ENCODE measurements around the gene HCFC1.

HCFC1 gene

DNA sequence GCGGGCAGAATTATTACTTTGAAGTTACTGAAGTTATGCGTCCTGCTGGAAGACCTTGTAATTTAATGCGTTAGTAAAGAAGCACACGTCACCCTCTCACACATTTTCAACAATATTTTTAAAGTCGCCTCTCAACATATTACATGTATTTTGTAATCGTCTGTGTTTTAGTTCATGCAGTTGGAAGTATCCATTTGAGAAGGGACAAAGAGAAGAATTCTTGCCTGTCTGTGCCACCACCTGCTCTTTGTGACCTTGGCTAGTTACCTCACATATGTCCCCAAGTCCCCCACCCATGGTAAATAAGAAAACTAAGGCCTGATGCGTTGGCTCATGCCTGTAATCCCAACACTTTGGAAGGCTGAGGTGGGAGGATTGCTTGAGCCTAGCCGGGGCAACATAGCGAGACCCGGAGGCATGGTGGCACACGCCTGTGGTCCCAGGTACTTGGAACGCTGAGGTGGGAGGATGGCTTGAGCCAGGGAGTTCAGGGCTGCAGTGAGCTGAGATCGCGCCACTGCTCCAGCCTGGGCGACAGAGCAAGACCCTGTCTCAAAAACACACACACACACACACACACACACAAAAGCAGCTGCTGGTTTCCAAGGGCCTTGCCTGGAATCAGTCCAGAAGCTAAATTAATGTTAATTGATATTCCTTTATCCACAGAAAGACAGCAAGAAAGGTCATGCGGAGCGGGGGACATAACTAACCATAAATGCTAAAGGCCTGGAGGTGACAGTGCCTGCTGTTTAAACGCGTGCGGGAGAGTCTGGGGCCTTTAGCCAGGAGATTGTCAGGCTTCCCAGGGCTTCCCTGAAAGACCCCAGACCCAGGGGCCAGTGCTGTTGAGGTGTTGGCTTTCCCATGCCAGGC lies 1.7 kb upstream of the HCFC1 start:
- DNase-seq = peak; percentile 85

DNA sequence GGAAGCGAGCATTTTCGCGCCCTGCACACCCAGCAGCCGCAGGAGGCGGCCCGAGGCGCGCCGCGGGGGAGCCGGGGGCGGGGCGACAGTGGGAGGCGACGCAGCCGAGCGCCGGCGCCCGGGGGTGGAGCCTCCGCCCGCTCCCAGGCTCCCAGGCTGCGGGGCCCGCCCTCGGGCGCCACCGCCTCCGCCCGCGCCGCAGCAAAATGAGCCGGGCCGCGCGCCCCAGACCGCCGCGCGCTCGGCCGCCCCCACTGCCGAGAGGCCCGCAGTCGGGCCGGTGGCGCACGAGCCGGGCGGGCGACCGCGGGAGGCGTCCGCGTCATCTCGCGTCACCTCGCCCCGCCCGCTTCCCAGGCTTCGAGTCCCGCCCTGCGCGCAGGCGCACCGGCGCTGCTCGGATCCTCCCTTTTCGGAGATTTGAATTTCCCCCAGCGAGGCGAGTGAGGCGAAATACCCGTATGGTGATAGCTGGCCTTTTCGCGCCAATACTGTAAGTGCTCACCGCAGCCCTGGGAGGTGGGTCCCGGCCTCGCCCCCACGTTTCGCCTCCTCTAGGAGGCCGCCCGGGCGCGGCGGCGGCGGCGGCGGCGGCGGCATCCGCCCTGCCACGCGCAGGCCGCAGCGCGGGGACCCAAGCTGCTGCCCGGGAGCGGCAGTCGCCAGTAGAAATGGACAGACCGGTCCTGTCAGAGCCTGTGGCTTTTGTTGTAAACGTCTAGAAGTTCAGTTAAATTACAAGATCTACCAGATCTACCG lies 929 bp upstream of the HCFC1 start, which contains the start of gene TMEM187:
Gene TMEM187, plus strand, starts transcription at position 387 of the 759 bp plus-strand sequence. CDS start 9,309 bp downstream, outside the sequence.
- DNase-seq = peak; percentile 94

GRCh38 chrX:153971124-153971449 lies 531 bp downstream of the HCFC1 start:
- DNase-seq = peak; percentile 85

DNA sequence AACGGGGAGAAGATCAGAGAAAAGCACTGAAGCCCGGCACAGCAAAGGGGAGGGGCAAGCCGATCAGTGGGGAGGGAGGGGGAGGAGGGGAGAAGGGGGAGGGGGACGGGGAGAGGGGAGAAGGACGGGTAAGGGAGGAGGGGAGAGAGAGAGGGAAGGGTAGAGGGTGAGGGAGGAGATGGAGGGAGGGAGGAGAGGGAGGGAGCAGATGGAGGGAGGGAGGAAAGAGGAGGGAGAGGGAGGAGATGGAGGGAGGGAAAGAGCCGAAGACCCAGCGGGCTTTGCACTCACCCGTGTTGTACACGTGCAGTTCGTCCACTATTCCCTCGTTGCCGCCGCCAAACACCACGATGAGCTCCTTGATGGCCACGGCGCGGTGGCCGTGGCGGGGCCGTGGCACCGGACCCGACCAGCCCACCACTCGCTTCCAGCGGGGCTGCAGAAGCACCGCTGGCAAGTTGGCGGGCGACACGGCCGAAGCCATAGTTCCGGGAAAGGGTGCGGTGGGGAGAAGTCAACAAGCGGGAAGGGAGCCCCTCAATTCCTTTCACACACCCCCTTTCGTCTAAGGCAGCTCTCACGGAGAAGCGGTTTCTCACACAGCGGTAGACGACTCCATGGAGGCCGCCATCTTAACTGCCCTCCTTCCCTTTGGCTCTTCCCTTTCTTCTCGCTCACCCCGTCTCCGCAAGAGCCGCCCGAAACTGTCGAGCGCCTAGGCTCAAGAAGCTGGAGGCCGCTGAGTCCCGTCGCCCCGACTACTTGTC lies 1.1 kb downstream of the HCFC1 start:
- DNase-seq = peak; percentile 51

DNA sequence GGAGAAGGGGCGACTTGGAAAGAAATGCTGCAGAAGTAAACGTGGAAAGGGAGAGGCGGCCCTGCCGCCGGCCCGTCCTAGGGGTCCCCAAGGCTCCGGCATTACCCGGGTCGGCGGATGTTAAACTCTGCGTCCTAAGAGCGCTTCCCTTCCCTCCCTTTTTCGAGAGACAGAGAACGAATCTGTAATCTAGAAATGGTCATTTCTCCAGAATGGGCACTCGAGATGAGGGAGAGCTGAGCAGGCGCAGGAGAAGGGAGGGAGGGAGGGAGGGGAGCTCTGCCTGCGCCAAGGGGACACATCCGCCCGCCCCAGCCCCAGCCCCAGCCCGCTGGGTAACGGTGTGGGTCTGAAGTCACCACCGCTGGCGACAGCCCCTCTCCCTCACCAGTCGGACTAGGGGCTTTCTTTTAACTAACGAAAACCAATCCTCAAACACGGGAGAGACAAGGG lies 1.7 kb downstream of the HCFC1 start:
- no peak for DNase-seq

GRCh38 chrX:153969125-153969903 lies 2.3 kb downstream of the HCFC1 start:
- no peak for DNase-seq

DNA sequence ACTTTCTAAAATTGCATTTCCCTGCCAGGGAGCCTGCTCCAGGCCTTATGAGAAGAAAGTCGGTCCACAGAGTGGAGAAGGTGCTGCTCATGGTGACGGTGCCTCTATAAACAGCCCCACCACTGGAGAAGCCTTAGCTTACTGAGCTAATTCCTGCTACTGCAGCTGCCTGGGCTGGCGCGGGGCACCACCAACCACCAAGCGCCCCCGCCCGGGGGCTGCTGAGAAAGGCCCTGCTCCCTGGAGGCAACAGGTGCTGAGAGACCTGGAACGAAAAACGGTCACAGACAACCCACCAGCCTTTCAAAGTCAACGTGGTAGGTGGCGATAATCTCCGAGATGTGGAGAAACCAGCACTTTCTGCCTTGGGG lies 2.9 kb downstream of the HCFC1 start:
- no peak for DNase-seq

GRCh38 chrX:153968255-153968654 lies 3.4 kb downstream of the HCFC1 start:
- no peak for DNase-seq

DNA sequence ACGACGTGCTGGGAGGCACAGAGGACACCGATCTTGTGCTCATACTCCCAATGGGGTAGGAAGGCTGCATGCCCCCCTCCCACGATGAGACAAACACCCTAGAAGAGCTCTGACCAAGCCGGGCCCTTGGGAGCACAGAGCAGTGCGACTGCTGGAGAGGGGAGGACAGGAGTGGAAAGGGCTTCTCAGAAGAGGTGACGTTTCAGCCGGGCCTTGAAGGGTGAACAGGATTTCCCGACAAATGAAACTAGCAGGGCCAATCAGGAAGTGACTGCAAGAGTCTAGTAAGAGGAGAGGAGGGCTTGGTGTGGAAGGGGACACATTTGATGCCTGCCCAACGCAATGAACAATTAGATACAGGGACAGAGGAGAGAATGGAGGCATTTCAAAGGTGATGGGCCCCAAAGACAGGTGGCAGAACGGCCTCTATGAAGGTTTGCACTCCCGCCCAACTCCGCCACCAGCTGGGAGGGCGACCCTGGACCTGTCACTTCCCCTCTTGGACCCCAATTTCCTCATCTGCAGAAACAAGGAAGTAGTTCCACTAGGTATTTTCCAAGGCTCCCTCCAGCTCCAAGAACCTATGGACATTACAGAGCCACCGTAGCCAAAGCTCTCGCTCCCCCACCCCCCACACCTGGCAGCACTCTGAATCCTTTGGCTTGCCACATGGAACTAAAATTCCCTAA lies 3.9 kb downstream of the HCFC1 start:
- no peak for DNase-seq

DNA sequence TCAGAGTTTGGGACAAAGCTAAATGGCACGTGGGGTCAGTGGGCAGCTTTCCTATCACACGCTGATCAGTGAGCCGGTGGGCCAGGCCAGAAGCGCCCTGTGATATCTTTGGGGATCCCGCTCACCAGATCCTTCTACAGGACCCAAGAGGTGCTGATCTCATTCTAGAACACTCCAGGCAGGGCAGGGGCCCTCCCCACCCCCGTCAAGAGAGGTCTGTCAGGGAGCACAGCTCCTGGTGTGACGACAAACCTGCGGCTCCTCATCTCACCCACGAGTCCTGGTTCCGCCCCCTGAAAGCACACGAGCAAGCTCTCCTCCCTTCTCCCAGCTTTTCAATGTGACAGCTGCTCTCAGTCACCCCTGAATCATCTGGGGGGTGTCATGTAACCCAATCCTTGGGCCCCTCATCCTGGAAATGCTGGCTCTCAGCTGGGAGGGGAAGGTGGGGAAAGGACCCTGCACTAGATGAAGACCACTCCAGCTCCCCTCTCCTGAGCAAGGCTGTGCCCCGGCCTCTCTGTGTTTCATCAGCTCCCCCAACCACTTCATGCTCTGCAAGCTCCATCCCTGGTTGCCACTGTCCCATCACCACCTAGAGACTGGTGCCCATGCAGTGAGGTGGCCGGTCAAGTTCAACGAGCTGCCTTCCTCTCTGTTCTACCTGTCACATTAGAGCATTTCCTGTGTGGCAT lies 4.6 kb downstream of the HCFC1 start:
- no peak for DNase-seq

DNA sequence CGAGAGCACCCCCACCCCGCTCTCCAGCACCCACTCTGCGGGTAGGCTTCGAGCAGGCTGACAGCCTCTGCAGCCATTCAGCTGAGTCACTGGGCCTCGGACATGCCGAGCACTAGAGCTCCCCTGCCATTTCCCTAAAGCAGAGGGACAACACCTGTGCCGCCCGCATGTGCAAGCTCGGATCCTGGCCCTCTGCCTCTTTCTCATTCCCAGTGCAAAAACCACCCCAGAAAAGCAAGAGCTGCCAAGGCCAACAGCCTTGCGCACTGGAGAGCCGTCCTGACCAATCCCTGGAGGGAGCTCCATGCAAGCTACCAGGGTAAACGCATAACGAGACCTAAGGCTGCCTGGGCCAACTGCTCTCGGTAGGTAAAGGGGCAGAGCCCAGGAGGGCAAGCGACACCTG lies 5.3 kb downstream of the HCFC1 start:
- no peak for DNase-seq

- DNase-seq = no peak
Measured at GRCh38 chrX:153965406-153965805, 6.2 kb downstream of the HCFC1 start.

DNA sequence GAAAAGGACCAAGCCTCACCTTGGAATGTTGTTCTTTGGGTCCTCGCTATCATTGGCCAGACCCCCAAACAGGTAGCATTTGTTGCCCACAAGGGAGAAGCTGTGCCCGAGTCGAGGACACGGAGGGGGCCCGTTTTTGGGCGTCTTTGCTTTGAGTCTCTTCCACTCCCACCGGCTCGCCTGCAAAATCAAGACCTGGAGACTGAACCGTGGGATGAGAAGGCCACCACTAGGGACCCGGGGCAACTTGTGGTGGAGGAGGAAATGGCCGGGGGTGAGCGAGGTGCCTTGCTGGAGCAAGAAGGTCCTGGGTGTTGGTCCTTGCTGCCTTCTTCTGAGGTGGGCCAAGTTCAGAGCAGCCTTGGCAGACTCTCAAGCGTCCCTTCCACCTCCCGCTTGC lies 7.5 kb downstream of the HCFC1 start:
- DNase-seq = no peak

DNA sequence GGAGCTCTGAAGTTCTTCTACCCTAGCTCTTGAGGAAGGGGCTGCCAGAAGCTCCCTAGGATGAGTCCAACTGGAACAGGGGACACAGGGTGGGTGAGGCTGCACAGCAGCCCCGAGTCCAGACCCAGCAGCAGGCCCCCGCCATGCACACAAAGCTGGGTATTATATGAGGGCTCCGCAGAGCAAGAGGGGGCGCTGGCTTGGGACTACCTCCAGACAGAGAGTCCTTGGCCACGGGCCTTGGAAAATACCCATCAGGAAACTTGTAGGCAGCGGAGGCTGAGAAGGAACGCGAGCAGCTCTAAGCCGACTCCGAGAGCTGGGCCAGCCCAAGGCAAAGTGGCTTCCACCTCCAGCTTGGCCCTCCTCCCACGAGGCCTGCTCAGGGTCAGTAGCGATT lies 8.1 kb downstream of the HCFC1 start:
- no peak for DNase-seq

DNA sequence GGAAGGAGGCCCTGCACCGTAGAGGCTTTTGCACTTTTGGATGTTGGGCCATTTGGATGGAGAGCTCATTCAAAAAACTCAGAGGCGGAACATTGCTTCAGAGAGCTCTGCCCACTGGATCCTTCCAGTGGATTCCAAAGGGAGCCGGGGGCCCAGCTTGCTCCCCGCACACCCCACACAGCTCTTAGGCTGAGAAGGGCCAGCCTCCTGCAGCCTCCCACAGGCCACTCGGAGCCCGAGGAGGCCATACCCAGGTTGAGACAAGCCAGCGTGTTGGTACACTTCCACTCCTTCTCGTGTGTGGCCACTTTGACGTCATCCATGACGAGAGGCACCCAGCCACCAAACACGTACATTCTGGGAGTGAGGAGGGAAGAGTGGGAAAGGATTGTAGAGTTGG lies 10.3 kb downstream of the HCFC1 start:
- no peak for DNase-seq

DNA sequence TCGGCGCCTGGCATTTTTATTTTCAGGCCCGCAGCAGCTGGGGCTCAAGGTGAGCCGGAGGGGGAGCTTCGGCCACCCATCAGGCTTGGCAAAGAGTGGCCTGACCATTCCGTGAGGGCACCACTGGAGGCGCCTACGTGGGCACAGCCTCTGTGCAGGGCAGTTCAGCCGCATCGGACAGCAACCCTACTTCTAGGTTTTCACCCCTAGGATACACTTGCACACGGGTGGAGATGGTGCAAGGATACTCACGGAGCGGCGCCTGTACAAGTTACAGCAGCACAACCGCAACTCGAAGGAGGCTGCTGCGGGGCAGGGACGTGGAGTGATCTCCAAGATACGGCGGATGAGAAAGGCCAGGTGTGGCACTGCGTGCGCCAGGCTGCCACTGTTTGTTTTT lies 10.8 kb downstream of the HCFC1 start:
- no peak for DNase-seq

GRCh38 chrX:153960077-153960476 lies 11.5 kb downstream of the HCFC1 start:
- DNase-seq = no peak

DNA sequence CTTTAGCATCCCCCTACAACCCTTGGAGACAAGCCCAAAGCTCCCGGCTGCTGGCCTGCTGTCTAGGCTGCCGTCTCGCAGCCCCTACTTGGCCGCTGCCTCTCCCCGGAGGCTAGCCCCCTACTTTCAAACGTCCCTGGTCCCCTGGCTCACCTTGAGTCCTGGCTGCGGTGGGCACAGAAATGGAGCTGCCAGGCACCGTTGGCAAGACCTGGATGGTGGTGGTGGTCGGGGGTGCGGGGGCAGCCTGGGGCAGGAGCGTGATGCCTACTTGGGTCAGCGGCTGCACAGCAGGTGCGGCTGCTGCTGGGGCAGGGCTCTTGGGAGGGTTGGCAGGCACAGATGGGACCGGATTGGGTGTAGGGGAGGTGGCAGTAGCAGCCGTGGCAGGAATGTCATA lies 12.0 kb downstream of the HCFC1 start:
- DNase-seq = no peak

DNA sequence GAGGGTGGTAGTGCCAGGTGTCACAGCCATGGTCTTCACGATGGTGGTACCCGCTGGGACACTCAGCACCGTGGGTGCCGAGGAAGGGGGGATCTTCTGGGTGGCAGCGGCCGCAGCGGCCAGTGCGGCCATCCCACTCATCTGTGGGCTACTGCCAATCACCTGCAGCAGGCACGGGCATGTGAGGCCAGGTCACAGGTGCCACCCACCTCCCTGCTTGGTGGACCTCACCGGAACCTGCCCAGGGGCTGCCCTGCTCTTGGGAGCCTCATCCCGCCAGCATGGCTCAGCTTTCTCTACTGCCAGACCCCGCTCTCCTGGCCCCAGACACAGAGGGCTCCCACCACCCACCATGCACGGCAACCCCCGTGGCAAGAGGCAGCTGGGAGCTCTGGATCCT lies 13.0 kb downstream of the HCFC1 start:
- no peak for DNase-seq

GRCh38 chrX:153957224-153957623 lies 14.4 kb downstream of the HCFC1 start:
- no peak for DNase-seq

All from NCI-H146 (cell line).